GM12865 (cell line): ENCODE data around the gene MYL10.

Source experiments
- DNase-seq: peaks from one replicate; pipeline ENCODE4 v3.0.0; 2010; ENCODE audit warnings: low read depth
- H3K4me3 ChIP-seq: 2 replicates; pipeline ENCODE4 v1.5.1; 2011; ENCODE audit warnings: mild to moderate bottlenecking, low read depth, low read length, control low read depth
- CTCF ChIP-seq: IDR thresholded peaks from 2 replicates; pipeline ENCODE4 v1.5.1; 2011; ENCODE audit warnings: low read length, control low read depth, low read depth, inconsistent platforms; ENCODE audit not compliant: insufficient read depth; ENCODE audit errors: missing control alignments

The MYL10 gene

GRCh38 chr7:101604331-101604933, 24.7 kb downstream of the MYL10 start:
- DNase-seq, result no peak
- no peak overlapping the region for H3K4me3 ChIP-seq
- TF ChIP-seq CTCF, result no peak

- peak; percentile 94 for TF ChIP-seq CTCF
- peak; percentile 75 for DNase-seq
- no peak overlapping the region for H3K4me3 ChIP-seq
Observed at GRCh38 chr7:101602484-101603241, 26.4 kb downstream of the MYL10 start.

- no peak for TF ChIP-seq CTCF
- DNase-seq, result no peak
- no peak overlapping the region for H3K4me3 ChIP-seq
Observed at GRCh38 chr7:101602082-101602481, 27.0 kb downstream of the MYL10 start.

- DNase-seq, result no peak
- no peak overlapping the region for H3K4me3 ChIP-seq
- TF ChIP-seq CTCF, result no peak
Observed at GRCh38 chr7:101599787-101600186, 29.3 kb downstream of the MYL10 start.

- no peak overlapping the region for H3K4me3 ChIP-seq
- no peak for TF ChIP-seq CTCF
- no peak for DNase-seq
Observed at GRCh38 chr7:101598986-101599771, 29.9 kb downstream of the MYL10 start.

GRCh38 chr7:101598422-101598985, 30.6 kb downstream of the MYL10 start:
- TF ChIP-seq CTCF, result no peak
- DNase-seq, result no peak
- no peak overlapping the region for H3K4me3 ChIP-seq
